ENCODE data around the gene ZNF3.
A peak's percentile ranks its signal among the peaks of the same experiment; 100 is the strongest.

ZNF3 gene

DNA sequence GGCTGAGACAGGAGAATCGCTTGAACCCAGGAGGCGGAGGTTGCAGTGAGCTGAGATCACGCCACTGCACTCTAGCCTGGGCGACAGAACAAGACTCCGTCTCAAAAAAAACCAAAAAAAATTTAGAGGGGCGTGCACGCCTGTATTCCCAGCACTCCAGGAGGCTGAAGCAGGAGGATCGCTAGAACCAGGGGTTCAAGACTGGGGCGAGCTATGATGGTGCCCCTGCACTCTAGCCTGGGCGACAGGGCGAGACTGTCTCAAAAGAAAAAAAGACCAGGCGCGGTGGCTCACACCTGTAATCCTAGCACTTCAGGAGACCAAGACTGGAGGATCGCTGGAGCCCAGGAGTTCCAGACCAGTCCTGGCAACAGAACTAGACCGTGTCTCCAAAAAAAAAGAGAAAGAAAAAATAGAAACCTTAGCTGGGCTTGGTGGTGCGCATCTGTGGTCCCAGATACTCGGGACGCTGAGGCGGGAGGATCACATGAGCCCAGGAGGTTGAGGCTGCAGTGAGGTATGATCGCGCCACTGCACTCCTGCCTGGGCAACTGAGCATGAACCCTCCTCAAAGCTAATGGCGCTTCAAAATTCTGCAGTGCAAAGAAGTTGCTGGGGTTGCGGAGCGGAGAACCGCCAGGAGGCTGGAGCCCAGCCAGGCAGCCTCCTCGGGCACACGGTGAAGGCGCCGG lies 44.9 kb upstream of the ZNF3 start (continued):
- peak; percentile 95; the same call in 1 of the 2 replicates for TF ChIP-seq ZNF10 (tag by site-specific recombination; IDR thresholded peaks at IDR 0.05)
- TF ChIP-seq, protein P1, sequence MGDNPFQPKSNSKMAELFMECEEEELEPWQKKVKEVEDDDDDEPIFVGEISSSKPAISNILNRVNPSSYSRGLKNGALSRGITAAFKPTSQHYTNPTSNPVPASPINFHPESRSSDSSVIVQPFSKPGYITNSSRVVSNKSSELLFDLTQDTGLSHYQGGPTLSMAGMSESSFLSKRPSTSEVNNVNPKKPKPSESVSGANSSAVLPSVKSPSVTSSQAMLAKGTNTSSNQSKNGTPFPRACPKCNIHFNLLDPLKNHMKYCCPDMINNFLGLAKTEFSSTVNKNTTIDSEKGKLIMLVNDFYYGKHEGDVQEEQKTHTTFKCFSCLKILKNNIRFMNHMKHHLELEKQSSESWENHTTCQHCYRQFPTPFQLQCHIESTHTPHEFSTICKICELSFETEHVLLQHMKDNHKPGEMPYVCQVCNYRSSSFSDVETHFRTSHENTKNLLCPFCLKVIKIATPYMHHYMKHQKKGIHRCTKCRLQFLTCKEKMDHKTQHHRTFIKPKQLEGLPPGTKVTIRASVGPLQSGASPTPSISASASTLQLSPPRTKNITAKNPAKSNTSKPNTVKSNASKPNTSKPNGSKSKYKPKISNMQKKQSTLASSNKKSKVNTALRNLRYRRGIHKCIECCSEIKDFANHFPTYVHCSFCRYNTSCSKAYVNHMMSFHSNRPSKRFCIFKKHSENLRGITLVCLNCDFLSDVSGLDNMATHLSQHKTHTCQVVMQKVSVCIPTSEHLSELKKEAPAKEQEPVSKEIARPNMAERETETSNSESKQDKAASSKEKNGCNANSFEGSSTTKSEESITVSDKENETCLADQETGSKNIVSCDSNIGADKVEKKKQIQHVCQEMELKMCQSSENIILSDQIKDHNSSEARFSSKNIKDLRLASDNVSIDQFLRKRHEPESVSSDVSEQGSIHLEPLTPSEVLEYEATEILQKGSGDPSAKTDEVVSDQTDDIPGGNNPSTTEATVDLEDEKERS (tag by site-specific recombination; IDR thresholded peaks at IDR 0.05) = peak; percentile 11; the same call in 1 of the 2 replicates
- no peak for TF ChIP-seq KLF1 (tag by site-specific recombination; IDR thresholded peaks at IDR 0.05)
- TF ChIP-seq MEIS1 (CRISPR knock-in tag; IDR thresholded peaks at IDR 0.05; ENCODE audit: borderline replicate concordance) = no peak

DNA sequence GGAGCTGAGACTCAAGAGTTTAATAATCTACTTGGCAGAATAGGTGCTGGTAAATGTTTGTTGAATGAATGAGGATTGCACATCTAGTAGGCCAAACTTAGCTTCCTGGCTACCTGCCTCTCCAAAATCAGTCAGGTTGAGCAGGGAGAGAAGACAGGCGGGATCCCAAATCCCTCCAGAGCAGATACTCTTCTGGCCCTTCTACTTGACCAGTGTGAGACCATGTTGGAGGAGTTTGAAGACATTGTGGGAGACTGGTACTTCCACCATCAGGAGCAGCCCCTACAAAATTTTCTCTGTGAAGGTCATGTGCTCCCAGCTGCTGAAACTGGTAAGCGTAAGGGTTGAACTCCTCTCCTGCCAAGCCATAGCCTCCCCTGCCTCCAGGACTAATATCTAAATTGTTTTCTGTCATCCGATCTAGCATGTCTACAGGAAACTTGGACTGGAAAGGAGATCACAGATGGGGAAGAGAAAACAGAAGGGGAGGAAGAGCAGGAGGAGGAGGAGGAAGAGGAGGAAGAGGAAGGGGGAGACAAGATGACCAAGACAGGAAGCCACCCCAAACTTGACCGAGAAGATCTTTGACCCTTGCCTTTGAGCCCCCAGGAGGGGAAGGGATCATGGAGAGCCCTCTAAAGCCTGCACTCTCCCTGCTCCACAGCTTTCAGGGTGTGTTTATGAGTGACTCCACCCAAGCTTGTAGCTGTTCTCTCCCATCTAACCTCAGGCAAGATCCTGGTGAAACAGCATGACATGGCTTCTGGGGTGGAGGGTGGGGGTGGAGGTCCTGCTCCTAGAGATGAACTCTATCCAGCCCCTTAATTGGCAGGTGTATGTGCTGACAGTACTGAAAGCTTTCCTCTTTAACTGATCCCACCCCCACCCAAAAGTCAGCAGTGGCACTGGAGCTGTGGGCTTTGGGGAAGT lies 43.0 kb upstream of the ZNF3 start:
- Histone ChIP-seq H3K4me1 (ENCODE audit: control insufficient read depth, insufficient read depth, low read length) (peaks cover 3% of the 10 kb centered on the region), H3K9me3 (ENCODE audit: control insufficient read depth, insufficient read depth, low read depth, low read length) (no peaks in the 10 kb centered on the region), H3K4me3 (ENCODE audit: low read depth, low read length) (no peak overlapping the region), H3K36me3 (ENCODE audit: control insufficient read depth in 2 of 2, insufficient read depth in 1 of 2, low read length in 2 of 2) (peaks cover 0 to 13% of the 10 kb centered on the region in 2 experiments; a peak in 2 of 3 replicates), H3K27ac (ENCODE audit: extremely low read depth, low read depth, low read length) (no peak overlapping the region)
- POLR2A ChIA-PET = interaction anchor here (0.7 to 8.4 kb wide), 3 partner anchors 23 to 305 kb away, joined by 4 to 81 read pairs (median 4); partner anchors contain the start of genes AP4M1, MCM7 and MEPCE
- CTCF ChIA-PET = interaction anchor here (0.6 to 1.1 kb wide), 9 partner anchors 8 to 611 kb away, joined by 3 to 5 read pairs (median 4); no protein-coding TSS in a partner anchor
- TF ChIP-seq ZNF776 (tag by site-specific recombination; IDR thresholded peaks at IDR 0.05; ENCODE audit: borderline replicate concordance) (no peak), KLF1 (tag by site-specific recombination; IDR thresholded peaks at IDR 0.05) (peak; percentile 80), ZBTB17 (tag by site-specific recombination; IDR thresholded peaks at IDR 0.05) (0 out of 2 replicates have a peak, but pooled peaks have one; percentile 46), ZNF341 (tag by site-specific recombination; IDR thresholded peaks at IDR 0.05; ENCODE audit: low read depth) (no peak), ZNF521 (tag by site-specific recombination; IDR thresholded peaks at IDR 0.05) (no peak), ZNF155 (tag by site-specific recombination; IDR thresholded peaks at IDR 0.05) (no peak), PRDM1 (tag by site-specific recombination; IDR thresholded peaks at IDR 0.05) (peak; percentile 18; the same call in 1 of the 2 replicates), GFI1B (tag by site-specific recombination; IDR thresholded peaks at IDR 0.05) (no peak), ZNF701 (tag by site-specific recombination; IDR thresholded peaks at IDR 0.05) (no peak)
- TF ChIP-seq, protein P2, sequence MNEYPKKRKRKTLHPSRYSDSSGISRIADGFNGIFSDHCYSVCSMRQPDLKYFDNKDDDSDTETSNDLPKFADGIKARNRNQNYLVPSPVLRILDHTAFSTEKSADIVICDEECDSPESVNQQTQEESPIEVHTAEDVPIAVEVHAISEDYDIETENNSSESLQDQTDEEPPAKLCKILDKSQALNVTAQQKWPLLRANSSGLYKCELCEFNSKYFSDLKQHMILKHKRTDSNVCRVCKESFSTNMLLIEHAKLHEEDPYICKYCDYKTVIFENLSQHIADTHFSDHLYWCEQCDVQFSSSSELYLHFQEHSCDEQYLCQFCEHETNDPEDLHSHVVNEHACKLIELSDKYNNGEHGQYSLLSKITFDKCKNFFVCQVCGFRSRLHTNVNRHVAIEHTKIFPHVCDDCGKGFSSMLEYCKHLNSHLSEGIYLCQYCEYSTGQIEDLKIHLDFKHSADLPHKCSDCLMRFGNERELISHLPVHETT (tag by site-specific recombination; IDR thresholded peaks at IDR 0.05) = no peak
- TF ChIP-seq, protein P3, sequence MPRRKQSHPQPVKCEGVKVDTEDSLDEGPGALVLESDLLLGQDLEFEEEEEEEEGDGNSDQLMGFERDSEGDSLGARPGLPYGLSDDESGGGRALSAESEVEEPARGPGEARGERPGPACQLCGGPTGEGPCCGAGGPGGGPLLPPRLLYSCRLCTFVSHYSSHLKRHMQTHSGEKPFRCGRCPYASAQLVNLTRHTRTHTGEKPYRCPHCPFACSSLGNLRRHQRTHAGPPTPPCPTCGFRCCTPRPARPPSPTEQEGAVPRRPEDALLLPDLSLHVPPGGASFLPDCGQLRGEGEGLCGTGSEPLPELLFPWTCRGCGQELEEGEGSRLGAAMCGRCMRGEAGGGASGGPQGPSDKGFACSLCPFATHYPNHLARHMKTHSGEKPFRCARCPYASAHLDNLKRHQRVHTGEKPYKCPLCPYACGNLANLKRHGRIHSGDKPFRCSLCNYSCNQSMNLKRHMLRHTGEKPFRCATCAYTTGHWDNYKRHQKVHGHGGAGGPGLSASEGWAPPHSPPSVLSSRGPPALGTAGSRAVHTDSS (tag by site-specific recombination; IDR thresholded peaks at IDR 0.05) = peak; percentile 97
- TF ChIP-seq, protein P4, sequence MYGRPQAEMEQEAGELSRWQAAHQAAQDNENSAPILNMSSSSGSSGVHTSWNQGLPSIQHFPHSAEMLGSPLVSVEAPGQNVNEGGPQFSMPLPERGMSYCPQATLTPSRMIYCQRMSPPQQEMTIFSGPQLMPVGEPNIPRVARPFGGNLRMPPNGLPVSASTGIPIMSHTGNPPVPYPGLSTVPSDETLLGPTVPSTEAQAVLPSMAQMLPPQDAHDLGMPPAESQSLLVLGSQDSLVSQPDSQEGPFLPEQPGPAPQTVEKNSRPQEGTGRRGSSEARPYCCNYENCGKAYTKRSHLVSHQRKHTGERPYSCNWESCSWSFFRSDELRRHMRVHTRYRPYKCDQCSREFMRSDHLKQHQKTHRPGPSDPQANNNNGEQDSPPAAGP (tag by site-specific recombination; IDR thresholded peaks at IDR 0.05) = peak; percentile 69
- TF ChIP-seq, protein P5, sequence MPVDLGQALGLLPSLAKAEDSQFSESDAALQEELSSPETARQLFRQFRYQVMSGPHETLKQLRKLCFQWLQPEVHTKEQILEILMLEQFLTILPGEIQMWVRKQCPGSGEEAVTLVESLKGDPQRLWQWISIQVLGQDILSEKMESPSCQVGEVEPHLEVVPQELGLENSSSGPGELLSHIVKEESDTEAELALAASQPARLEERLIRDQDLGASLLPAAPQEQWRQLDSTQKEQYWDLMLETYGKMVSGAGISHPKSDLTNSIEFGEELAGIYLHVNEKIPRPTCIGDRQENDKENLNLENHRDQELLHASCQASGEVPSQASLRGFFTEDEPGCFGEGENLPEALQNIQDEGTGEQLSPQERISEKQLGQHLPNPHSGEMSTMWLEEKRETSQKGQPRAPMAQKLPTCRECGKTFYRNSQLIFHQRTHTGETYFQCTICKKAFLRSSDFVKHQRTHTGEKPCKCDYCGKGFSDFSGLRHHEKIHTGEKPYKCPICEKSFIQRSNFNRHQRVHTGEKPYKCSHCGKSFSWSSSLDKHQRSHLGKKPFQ (tag by site-specific recombination; IDR thresholded peaks at IDR 0.05) = no peak
- TF ChIP-seq, protein P6, sequence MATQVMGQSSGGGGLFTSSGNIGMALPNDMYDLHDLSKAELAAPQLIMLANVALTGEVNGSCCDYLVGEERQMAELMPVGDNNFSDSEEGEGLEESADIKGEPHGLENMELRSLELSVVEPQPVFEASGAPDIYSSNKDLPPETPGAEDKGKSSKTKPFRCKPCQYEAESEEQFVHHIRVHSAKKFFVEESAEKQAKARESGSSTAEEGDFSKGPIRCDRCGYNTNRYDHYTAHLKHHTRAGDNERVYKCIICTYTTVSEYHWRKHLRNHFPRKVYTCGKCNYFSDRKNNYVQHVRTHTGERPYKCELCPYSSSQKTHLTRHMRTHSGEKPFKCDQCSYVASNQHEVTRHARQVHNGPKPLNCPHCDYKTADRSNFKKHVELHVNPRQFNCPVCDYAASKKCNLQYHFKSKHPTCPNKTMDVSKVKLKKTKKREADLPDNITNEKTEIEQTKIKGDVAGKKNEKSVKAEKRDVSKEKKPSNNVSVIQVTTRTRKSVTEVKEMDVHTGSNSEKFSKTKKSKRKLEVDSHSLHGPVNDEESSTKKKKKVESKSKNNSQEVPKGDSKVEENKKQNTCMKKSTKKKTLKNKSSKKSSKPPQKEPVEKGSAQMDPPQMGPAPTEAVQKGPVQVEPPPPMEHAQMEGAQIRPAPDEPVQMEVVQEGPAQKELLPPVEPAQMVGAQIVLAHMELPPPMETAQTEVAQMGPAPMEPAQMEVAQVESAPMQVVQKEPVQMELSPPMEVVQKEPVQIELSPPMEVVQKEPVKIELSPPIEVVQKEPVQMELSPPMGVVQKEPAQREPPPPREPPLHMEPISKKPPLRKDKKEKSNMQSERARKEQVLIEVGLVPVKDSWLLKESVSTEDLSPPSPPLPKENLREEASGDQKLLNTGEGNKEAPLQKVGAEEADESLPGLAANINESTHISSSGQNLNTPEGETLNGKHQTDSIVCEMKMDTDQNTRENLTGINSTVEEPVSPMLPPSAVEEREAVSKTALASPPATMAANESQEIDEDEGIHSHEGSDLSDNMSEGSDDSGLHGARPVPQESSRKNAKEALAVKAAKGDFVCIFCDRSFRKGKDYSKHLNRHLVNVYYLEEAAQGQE (tag by site-specific recombination; IDR thresholded peaks at IDR 0.05) = no peak
- TF ChIP-seq, protein P7, sequence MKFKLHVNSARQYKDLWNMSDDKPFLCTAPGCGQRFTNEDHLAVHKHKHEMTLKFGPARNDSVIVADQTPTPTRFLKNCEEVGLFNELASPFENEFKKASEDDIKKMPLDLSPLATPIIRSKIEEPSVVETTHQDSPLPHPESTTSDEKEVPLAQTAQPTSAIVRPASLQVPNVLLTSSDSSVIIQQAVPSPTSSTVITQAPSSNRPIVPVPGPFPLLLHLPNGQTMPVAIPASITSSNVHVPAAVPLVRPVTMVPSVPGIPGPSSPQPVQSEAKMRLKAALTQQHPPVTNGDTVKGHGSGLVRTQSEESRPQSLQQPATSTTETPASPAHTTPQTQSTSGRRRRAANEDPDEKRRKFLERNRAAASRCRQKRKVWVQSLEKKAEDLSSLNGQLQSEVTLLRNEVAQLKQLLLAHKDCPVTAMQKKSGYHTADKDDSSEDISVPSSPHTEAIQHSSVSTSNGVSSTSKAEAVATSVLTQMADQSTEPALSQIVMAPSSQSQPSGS (tag by site-specific recombination; IDR thresholded peaks at IDR 0.05; ENCODE audit: low read depth) = no peak

Data from HEK293 (cell line).